Neural progenitor cell (in vitro differentiated cells): ENCODE data around the gene TRAPPC5.

Experiments
- CTCF ChIP-seq: fragments of 200-600 bp; sonication (generic); IDR thresholded peaks from 2 replicates; pipeline ENCODE4 v1.5.1; 2017; ENCODE audit warnings: antibody characterized with exemption, mild to moderate bottlenecking
- EZH2 ChIP-seq: fragments of 200-600 bp; sonication (generic); IDR thresholded peaks from 2 replicates; pipeline ENCODE4 v1.6.1; 2017; ENCODE audit warnings: antibody characterized with exemption, mild to moderate bottlenecking, moderate library complexity
- EZH2phosphoT487 ChIP-seq: fragments of 200-600 bp; sonication (generic); IDR thresholded peaks from 2 replicates; pipeline ENCODE4 v1.6.1; 2017; ENCODE audit warnings: antibody characterized with exemption

- no peak for TF ChIP-seq EZH2phosphoT487
- no peak for TF ChIP-seq CTCF
- TF ChIP-seq EZH2 = no peak
Measured at GRCh38 chr19:7635670-7636069, 45.0 kb upstream of the TRAPPC5 start.
